GM19452 (cell line): ENCODE results near the gene URB1.
A peak's percentile ranks its signal among the peaks of the same experiment; 100 is the strongest.
"Not testable (repeated sequence)": the region's sequence is repeated elsewhere in the genome, so short reads cannot be mapped to it uniquely, and the experiment has no call there.

Source experiments
- ATAC-seq: cut with Tn5 transposase; IDR thresholded peaks from one replicate; pipeline ENCODE4 v1.9.1; 2021; ENCODE audit not compliant: unreplicated experiment

Gene URB1

GRCh38 chr21:32413015-32413504 lies 20.2 kb upstream of the URB1 start:
- ATAC-seq, result no peak

- no peak for ATAC-seq
Observed at GRCh38 chr21:32412162-32413014, 19.6 kb upstream of the URB1 start, which contains the start of gene EVA1C. Gene EVA1C, plus strand, starts transcription at chr21:32412706. Its CDS starts 148 bp downstream, at chr21:32412854.

GRCh38 chr21:32411350-32412161 lies 18.7 kb upstream of the URB1 start:
- ATAC-seq, result no peak

GRCh38 chr21:32410916-32411315 lies 18.1 kb upstream of the URB1 start:
- no peak for ATAC-seq

- no peak for ATAC-seq
Observed at GRCh38 chr21:32410291-32410690, 17.5 kb upstream of the URB1 start.

- no peak for ATAC-seq
Observed at GRCh38 chr21:32406405-32406804, 13.6 kb upstream of the URB1 start.

- no peak for ATAC-seq
Observed at GRCh38 chr21:32403201-32403777, 10.5 kb upstream of the URB1 start.

GRCh38 chr21:32393677-32394001 lies 827 bp upstream of the URB1 start:
- no peak for ATAC-seq

GRCh38 chr21:32392299-32392879 lies 423 bp downstream of the URB1 start:
- peak; percentile 42 for ATAC-seq

- no peak for ATAC-seq
Observed at GRCh38 chr21:32391755-32392154, 1.1 kb downstream of the URB1 start.

- ATAC-seq, result not testable (repeated sequence)
Observed at GRCh38 chr21:32390537-32391224, 2.1 kb downstream of the URB1 start.

- ATAC-seq, result no peak
Observed at GRCh38 chr21:32389337-32390015, 3.3 kb downstream of the URB1 start.

GRCh38 chr21:32388306-32388705 lies 4.5 kb downstream of the URB1 start:
- ATAC-seq, result no peak

GRCh38 chr21:32387151-32387550 lies 5.7 kb downstream of the URB1 start:
- no peak for ATAC-seq

- no peak for ATAC-seq
Observed at GRCh38 chr21:32386195-32386870, 6.5 kb downstream of the URB1 start.

GRCh38 chr21:32383812-32384211 lies 9.0 kb downstream of the URB1 start:
- ATAC-seq, result no peak

- ATAC-seq, result no peak
Observed at GRCh38 chr21:32382108-32382644, 10.6 kb downstream of the URB1 start.

- no peak for ATAC-seq
Observed at GRCh38 chr21:32381571-32381970, 11.2 kb downstream of the URB1 start.

- ATAC-seq, result no peak
Observed at GRCh38 chr21:32380940-32381339, 11.9 kb downstream of the URB1 start.
